ENCODE results near the gene KDM4B.
A peak's percentile ranks its signal among the peaks of the same experiment; 100 is the strongest.

Gene KDM4B

GRCh38 chr19:5036698-5037563 lies 68.0 kb downstream of the KDM4B start:
- DNase-seq = no peak

- no peak for DNase-seq
Measured at GRCh38 chr19:5037936-5038335, 69.0 kb downstream of the KDM4B start.

- no peak for DNase-seq
Measured at GRCh38 chr19:5038631-5039271, 69.8 kb downstream of the KDM4B start.

GRCh38 chr19:5039642-5040543 lies 71.0 kb downstream of the KDM4B start:
- no peak for DNase-seq

- no peak for DNase-seq
Measured at GRCh38 chr19:5040544-5041167, 71.7 kb downstream of the KDM4B start.

- DNase-seq = no peak
Measured at GRCh38 chr19:5041168-5041912, 72.4 kb downstream of the KDM4B start.

- no peak for DNase-seq
Measured at GRCh38 chr19:5041913-5042187, 72.9 kb downstream of the KDM4B start.

- DNase-seq = no peak
Measured at GRCh38 chr19:5042556-5042955, 73.6 kb downstream of the KDM4B start.

- DNase-seq = no peak
Measured at GRCh38 chr19:5045029-5045428, 76.1 kb downstream of the KDM4B start.

GRCh38 chr19:5045956-5046338 lies 77.0 kb downstream of the KDM4B start:
- no peak for DNase-seq

GRCh38 chr19:5046339-5047039 lies 77.6 kb downstream of the KDM4B start:
- DNase-seq = no peak

- DNase-seq = no peak
Measured at GRCh38 chr19:5047251-5047935, 78.5 kb downstream of the KDM4B start.

- peak; percentile 5 to 10 for DNase-seq
Measured at GRCh38 chr19:5048091-5048726, 79.3 kb downstream of the KDM4B start.

GRCh38 chr19:5048727-5049553 lies 80.0 kb downstream of the KDM4B start:
- no peak for DNase-seq

- no peak for DNase-seq
Measured at GRCh38 chr19:5049561-5049960, 80.6 kb downstream of the KDM4B start.

- DNase-seq = no peak
Measured at GRCh38 chr19:5050067-5050656, 81.2 kb downstream of the KDM4B start.

- DNase-seq = no peak
Measured at GRCh38 chr19:5050905-5051304, 82.0 kb downstream of the KDM4B start.

- no peak for DNase-seq
Measured at GRCh38 chr19:5051619-5052018, 82.7 kb downstream of the KDM4B start.

GRCh38 chr19:5052515-5052914 lies 83.6 kb downstream of the KDM4B start:
- no peak for DNase-seq
